NOMO-1 (cell line): ENCODE data around the gene LNX1.
"Not testable (repeated sequence)": the region's sequence is repeated elsewhere in the genome, so short reads cannot be mapped to it uniquely, and the experiment has no call there.

Source experiments
- DNase-seq, 2 experiments: peaks; one replicate each; lab custom pipeline; 2025; ENCODE audit not compliant: unreplicated experiment in 2 of 2; lab: John Stamatoyannopoulos, UW

LNX1 gene

DNA sequence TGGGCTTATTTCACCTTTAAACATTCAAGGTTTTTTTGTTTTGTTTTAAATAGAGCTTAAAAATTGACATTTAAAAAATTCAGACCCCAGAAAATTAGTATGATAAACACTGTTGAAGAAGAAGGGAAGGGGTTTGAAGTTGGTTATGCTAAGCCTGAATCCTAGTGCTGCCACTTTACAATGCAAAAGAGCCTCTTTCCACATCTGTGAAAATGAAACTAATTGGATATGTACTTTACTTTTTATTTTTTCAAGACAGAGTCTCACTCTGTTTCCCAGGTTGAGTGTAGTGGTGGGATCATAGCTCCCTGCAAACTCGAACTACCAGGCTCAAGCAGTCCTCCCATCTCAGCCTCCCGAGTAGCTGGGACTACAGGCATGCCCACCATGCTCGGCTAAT lies 172.1 kb downstream of the LNX1 start:
- DNase-seq: no peak

DNA sequence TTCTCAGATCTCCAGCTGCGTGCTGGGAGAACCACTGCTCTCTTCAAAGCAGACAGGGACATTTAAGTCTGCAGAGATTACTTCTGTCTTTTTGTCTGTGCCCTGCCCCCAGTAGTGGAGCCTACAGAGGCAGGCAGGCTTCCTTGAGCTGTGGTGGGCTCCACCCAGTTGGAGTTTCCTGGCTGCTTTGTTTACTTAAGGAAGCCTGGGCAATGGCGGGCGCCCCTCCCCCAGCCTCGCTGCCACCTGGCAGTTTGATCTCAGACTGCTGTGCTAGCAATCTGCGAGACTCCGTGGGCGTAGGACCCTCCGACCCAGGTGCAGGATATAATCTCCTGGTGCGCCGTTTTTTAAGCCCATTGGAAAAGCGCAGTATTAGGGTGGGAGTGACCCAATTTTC lies 181.8 kb downstream of the LNX1 start:
- DNase-seq: not testable (repeated sequence)
